Measurements from ENCODE around the gene FGF2.

Gene FGF2

DNA sequence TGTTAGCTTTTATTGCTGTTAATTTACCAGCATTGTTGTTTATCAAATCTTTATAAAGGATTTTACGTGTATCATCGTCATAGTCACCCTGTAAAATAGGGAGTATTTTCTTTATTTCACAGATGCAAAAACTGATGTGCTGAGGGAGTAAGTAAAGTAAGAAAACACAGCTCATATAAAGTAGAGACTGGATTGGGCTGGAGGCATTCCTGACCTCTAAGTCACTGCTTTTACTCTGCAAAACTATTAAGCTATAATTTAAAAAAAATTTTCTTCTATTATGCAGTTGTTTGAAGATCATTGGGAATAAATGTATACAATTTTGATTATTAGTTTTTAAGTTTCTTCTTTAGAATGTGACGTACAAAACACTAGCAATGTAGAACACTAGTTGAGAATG, 49.8 kb downstream of the FGF2 start:
- DNase-seq (ENCODE audit: extremely low read depth, low read depth), result no peak
- TF ChIP-seq, protein P1, sequence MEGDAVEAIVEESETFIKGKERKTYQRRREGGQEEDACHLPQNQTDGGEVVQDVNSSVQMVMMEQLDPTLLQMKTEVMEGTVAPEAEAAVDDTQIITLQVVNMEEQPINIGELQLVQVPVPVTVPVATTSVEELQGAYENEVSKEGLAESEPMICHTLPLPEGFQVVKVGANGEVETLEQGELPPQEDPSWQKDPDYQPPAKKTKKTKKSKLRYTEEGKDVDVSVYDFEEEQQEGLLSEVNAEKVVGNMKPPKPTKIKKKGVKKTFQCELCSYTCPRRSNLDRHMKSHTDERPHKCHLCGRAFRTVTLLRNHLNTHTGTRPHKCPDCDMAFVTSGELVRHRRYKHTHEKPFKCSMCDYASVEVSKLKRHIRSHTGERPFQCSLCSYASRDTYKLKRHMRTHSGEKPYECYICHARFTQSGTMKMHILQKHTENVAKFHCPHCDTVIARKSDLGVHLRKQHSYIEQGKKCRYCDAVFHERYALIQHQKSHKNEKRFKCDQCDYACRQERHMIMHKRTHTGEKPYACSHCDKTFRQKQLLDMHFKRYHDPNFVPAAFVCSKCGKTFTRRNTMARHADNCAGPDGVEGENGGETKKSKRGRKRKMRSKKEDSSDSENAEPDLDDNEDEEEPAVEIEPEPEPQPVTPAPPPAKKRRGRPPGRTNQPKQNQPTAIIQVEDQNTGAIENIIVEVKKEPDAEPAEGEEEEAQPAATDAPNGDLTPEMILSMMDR (IDR thresholded peaks at IDR 0.05; ENCODE audit: low read depth, low read length), result no peak

DNA sequence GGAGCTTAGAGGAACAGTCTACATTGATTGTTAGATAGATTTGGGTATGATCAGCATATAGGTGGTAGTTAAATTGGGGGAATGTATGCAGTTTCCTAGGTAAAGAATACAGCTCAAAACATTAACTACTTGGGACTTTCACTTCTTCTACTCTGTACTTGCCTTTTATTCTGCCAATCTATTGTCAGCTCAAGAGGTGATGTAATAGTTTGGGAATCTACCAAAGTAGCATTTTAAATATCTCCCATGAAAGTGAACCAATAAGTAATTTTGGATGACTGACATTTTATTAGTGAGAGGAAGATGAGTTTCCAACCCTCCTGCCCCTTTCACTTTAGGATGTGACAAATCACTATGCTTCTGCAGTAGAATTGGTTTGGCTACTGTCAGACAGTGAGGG, 52.4 kb downstream of the FGF2 start:
- no peak for DNase-seq (ENCODE audit: extremely low read depth, low read depth)
- TF ChIP-seq, protein P1 (IDR thresholded peaks at IDR 0.05; ENCODE audit: low read depth, low read length), result no peak

DNA sequence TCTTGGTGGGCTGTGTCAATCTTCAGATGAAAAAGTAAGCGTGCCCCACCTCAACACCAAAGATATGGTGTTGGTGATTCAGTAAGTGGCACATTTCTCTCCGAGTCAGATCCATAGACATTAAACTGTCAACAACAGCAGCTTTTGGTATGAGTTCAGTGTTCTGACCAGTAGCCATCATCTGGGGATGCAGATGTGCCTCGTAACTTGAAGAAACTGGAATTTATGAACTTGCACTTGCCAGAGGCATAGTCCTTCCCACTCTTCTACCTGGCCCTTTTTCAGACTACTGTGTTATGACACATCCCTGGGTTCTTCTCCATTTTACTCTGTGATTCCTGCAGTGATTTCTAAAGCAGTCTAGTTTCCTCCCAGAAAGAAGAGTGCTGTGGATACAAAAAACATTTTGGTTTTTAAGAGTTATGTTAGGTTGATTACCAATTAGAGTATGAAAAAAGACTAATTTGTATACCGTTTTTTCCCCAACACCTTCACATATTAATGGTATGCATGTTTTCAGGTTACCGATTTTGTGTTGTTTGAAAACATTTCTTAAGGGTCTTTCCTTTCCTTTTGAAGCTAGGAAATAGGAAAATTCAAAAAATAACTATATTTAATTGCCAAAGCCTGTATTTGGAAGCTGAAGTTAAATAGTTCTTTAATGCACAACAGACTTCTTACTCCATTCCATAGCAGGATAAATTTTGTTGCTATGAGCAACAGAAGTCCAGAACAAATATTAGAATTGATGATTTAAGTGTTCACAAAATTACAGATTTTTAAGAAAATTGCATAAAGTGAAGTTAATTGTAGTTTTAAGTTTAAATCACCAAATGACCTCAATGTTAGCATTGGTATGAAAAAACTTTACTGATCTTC, 56.5 kb downstream of the FGF2 start:
- TF ChIP-seq, protein P1 (IDR thresholded peaks at IDR 0.05; ENCODE audit: low read depth, low read length), result no peak

DNA sequence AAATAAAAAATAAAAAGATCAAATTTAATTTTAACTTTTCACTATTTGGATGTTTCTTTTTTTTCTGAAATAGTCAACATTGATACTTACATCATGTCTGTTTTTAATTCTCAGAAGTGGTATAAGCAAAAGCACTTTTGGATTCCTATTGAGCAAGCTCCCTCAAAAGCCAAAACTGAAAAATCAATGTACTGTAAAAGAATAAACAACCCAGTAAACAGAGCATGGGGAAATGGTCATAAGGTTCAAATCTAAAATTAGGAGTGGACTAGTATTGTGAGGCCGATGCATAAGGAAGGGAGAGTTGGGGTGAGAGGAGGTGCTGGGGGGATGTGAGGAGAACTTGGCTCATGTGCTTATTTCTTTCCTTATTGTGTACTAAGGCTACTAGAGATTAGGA, 57.9 kb downstream of the FGF2 start:
- TF ChIP-seq, protein P1 (IDR thresholded peaks at IDR 0.05; ENCODE audit: low read depth, low read length), result no peak
- no peak for DNase-seq (ENCODE audit: extremely low read depth, low read depth)

More for the DNA sequence above, 56.5 kb downstream of the FGF2 start:
- no peak for DNase-seq (ENCODE audit: extremely low read depth, low read depth)

DNA sequence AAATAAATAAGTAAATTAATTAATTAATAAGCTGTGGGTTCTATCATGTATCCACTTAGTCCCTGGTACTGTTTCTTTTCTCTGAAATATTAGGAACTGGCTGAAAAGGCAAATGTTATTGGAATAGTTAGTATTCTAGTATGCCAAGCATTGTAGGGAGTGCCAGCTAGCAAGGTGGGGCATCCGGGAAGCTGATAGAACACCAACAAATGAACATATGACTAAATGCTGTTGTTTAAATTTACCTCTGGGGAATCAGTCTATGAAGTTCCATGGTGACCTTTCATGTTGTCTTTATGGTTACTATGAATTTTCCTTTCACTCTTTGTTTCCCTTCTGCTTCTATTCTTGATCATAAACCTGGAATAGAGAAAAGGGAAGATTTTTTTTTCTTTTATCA, 63.1 kb downstream of the FGF2 start:
- TF ChIP-seq, protein P1 (IDR thresholded peaks at IDR 0.05; ENCODE audit: low read depth, low read length), result no peak
- DNase-seq (ENCODE audit: extremely low read depth, low read depth), result no peak

DNA sequence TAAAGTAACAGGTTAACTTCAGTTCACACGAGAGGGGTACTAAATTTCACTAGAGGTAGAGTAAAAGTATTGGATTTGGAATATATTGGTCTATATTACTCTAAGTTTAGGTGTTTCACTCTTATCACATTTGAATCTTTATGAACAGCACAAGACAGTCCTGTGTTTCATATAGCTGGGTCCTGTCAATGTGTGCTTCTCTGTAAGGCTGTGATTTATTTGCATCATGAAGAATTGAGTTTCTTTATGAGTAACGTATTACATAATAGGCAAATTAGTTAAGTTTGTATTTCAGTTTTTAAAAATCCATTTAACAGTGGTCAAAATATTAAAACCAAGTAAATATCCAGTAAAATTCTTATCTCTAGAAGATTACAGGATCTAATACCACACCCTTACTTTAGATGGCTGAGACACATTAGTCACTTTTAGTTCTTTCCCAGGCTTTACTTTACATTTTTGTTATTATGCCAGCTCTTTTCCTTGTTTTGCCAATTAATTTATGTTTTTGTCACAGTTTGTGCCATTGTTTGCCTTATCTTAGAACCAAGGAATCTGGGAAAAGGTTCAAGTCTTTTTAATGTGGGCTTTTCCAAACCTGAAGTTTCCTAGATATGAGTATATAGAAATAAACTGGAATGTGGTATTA, 63.6 kb downstream of the FGF2 start:
- TF ChIP-seq, protein P1 (IDR thresholded peaks at IDR 0.05; ENCODE audit: low read depth, low read length), result no peak
- DNase-seq (ENCODE audit: extremely low read depth, low read depth), result no peak

DNA sequence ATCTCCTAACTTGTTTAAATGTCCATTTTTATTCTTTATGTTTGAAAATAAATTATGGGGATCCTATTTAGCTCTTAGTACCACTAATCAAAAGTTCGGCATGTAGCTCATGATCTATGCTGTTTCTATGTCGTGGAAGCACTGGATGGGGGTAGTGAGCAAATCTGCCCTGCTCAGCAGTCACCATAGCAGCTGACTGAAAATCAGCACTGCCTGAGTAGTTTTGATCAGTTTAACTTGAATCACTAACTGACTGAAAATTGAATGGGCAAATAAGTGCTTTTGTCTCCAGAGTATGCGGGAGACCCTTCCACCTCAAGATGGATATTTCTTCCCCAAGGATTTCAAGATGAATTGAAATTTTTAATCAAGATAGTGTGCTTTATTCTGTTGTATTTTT, 68.2 kb downstream of the FGF2 start:
- no peak for DNase-seq (ENCODE audit: extremely low read depth, low read depth)
- TF ChIP-seq, protein P1 (IDR thresholded peaks at IDR 0.05; ENCODE audit: low read depth, low read length), result no peak

Measured in AG09319 (cell line).